Cardiac muscle cell (in vitro differentiated cells and primary cell): Measurements from ENCODE around the gene PANK4. TPM values are rescaled to one million over a fixed set of nuclear protein-coding genes. Genes with fewer than 3 reads are reported as not detected.

Experiments used
- DNase-seq, 2 donors: peaks; one replicate each; pipeline versions ENCODE4 v3.0.0 to v3.0.0-alpha.2; 2010 to 2017; ENCODE audit warnings: low read depth in 1 of 2, low spot score in 1 of 2
- H3K27ac ChIP-seq: fragments of 200-600 bp; sonication (generic); 2 replicates; pipeline ENCODE4 v1.5.1; 2016
- H3K27me3 ChIP-seq: fragments of 200-600 bp; sonication (generic); 2 replicates; pipeline ENCODE4 v1.6.0; 2016; ENCODE audit warnings: control low read depth
- H3K36me3 ChIP-seq: fragments of 200-600 bp; sonication (generic); 2 replicates; pipeline ENCODE4 v1.5.1; 2016; ENCODE audit warnings: control low read depth
- H3K4me1 ChIP-seq: fragments of 200-600 bp; sonication (generic); 2 replicates; pipeline ENCODE4 v1.8.1; 2017; ENCODE audit warnings: low read depth, mild to moderate bottlenecking, mixed run types
- H3K4me3 ChIP-seq: fragments of 200-600 bp; sonication (generic); 2 replicates; pipeline ENCODE4 v1.5.1; 2016; ENCODE audit warnings: mild to moderate bottlenecking
- H3K9me3 ChIP-seq: fragments of 200-600 bp; sonication (generic); 2 replicates; pipeline ENCODE4 v1.5.1; 2017; ENCODE audit warnings: low read depth, mild to moderate bottlenecking, control low read depth
- CTCF ChIP-seq: IDR thresholded peaks from 2 replicates; pipeline ENCODE4 v1.5.1; 2012; ENCODE audit warnings: low read depth, mild to moderate bottlenecking, low read length
- polyA plus RNA-seq: library from polyadenylated mRNA; unstranded; fragments of >200 nt; fragmentation: Nextera tagmentation; extraction: Ambion mirVana; gene quantifications from 2 replicates; pipeline ENCODE4 v1.2.1, GENCODE V29; 2016
- total RNA-seq: library from RNA; depleted of rRNA; stranded (reverse); fragments of >200 nt; gene quantifications from 2 replicates; pipeline ENCODE4 v1.2.3, GENCODE V29; 2016

PANK4 gene
- total and polyA plus RNA-seq, 2 experiments from 2014 or later: 44.5 to 63.2 TPM

DNA sequence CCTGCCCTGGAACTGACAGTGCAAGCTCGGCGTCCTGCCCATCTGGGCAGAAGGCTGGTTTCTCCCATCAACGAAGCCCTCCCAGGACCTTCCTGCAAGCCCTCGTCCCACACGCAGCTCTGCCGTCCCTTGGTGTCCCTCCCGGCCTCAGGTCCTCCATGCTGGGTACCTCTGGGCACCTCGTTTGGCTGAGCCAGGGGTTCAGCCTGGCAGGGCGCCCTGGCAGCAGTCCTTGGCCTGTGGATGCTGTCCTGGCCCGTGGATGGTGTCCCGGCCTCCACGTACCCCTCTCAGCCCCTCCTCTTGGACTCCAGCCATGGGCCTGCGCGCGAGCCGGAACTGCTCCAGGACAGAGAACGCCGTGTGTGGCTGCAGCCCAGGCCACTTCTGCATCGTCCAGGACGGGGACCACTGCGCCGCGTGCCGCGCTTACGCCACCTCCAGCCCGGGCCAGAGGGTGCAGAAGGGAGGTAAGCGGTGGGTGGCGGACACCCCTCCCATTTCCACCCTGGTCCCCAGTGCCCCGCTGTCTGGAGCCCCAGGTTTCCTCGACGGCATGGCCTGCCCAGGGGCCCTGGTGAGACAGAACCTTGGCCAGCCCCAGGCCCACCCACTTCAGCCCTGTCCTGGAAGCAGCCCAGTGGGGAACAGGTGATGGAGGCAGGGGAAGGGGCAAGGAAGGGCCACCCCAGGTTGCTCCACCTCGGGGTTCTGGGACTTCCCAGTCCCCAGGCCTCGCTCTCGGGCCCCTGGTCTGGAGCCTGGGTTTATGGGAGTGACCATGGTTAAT, 33.3 kb upstream of the PANK4 start:
- DNase-seq: no peak
- Histone ChIP-seq H3K27ac (no peak overlapping the region), H3K4me1 (peaks cover 10% of the 10 kb centered on the region), H3K27me3 (no peaks in the 10 kb centered on the region), H3K9me3 (no peaks in the 10 kb centered on the region), H3K36me3 (no peaks in the 10 kb centered on the region), H3K4me3 (no peak overlapping the region)
- TF ChIP-seq CTCF: no peak

- Histone ChIP-seq H3K9me3 (no peaks in the 10 kb centered on the region), H3K27me3 (no peaks in the 10 kb centered on the region), H3K27ac (no peak overlapping the region), H3K4me3 (no peak overlapping the region), H3K36me3 (no peaks in the 10 kb centered on the region), H3K4me1 (peaks cover 10% of the 10 kb centered on the region)
- DNase-seq: no peak
- TF ChIP-seq CTCF: no peak
Measured at GRCh38 chr1:2558861-2559260, 32.5 kb upstream of the PANK4 start.

DNA sequence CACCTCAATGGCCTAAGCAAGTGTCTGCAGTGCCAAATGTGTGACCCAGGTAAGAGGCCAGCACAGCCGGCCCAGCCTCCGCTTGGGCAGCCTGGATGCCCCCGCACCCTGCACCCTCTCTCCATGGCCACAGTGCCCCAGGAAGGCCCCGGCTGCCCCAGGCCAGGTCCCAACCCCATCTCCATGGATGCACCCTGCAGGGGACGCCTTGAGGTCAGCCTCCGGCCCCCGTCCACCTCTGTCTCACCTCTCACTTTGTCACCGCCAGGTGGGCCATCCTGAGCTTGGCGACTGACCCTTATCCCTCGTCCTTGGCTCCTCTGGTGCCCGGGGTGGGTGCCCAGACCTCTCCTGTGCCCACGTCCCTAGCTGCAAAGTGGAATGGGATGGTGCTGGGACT, 32.0 kb upstream of the PANK4 start:
- no peaks in the 10 kb centered on the region for H3K36me3 ChIP-seq
- H3K4me1 ChIP-seq: peaks cover 10% of the 10 kb centered on the region
- TF ChIP-seq CTCF: no peak
- no peaks in the 10 kb centered on the region for H3K9me3 ChIP-seq
- H3K27me3 ChIP-seq: no peaks in the 10 kb centered on the region
- no peak overlapping the region for H3K4me3 ChIP-seq
- no peak overlapping the region for H3K27ac ChIP-seq
- no peak for DNase-seq

- no peak overlapping the region for H3K4me3 ChIP-seq
- peaks cover 10% of the 10 kb centered on the region for H3K4me1 ChIP-seq
- no peaks in the 10 kb centered on the region for H3K9me3 ChIP-seq
- no peaks in the 10 kb centered on the region for H3K36me3 ChIP-seq
- H3K27ac ChIP-seq: no peak overlapping the region
- DNase-seq: no peak
- TF ChIP-seq CTCF: no peak
- H3K27me3 ChIP-seq: no peaks in the 10 kb centered on the region
Measured at GRCh38 chr1:2557482-2558400, 31.3 kb upstream of the PANK4 start.

DNA sequence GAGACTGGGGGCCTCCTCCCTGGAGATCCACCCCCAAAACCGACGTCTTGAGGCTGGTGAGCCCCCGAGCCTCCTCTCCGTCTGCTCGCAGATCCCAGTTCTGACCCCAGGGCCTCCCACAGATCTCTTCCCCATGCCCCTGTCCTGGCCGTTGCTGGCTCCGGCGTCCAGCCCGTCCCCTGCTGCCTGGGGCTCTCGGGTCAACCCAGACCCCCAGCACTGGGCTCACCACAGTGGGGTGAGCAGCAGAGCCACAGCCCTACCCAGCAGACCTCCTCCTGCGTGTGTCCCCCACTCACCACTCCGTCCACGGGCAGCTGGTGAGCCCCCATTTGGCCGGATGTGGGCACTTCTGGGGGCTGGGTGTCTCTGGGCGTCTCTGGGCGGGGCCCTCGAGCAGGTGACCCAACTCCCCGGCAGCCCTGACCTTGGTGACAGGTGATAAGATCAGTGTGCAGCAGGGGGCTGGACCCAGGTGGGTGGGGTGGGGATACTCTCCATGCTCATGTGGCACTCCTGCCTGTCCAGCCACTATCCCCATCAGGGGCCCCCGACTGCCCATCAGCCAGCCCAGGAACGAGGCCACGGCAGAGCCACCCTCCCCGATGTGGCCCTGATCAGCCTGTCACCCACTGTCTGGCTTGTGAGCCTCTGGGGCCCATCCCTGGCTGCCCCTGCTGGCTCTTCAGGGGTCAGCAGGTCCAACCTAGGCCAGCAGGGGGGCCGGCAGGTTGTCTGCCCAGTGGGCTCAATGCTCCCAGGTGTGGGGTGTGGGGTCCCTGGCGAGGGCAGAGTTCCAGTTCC, 30.5 kb upstream of the PANK4 start:
- no peak overlapping the region for H3K4me3 ChIP-seq
- H3K27me3 ChIP-seq: no peaks in the 10 kb centered on the region
- no peak for DNase-seq
- no peaks in the 10 kb centered on the region for H3K36me3 ChIP-seq
- no peaks in the 10 kb centered on the region for H3K9me3 ChIP-seq
- H3K27ac ChIP-seq: no peak overlapping the region
- H3K4me1 ChIP-seq: peaks cover 10% of the 10 kb centered on the region
- no peak for TF ChIP-seq CTCF
